Inferior parietal cortex (tissue), 1 donor: ENCODE measurements around the gene DCPS.
"Not testable (repeated sequence)": the region's sequence is repeated elsewhere in the genome, so short reads cannot be mapped to it uniquely, and the experiment has no call there.

ENCODE experiments used
- DNase-seq: peaks from one replicate; pipeline ENCODE4 v3.0.0-alpha.2; 2016; ENCODE audit errors: extremely low spot score

DCPS gene

GRCh38 chr11:126303623-126304456 lies at the start of gene DCPS:
Gene DCPS (plus strand): TSS chr11:126304060. CDS start chr11:126304081, 21 bp downstream.
- DNase-seq: peak; percentile 88

- no peak for DNase-seq
Measured at GRCh38 chr11:126254819-126255218, 49.0 kb upstream of the DCPS start.

GRCh38 chr11:126255507-126255906 lies 48.4 kb upstream of the DCPS start:
- DNase-seq: not testable (repeated sequence)

- no peak for DNase-seq
Measured at GRCh38 chr11:126256216-126256615, 47.6 kb upstream of the DCPS start.

- DNase-seq: no peak
Measured at GRCh38 chr11:126257144-126257543, 46.7 kb upstream of the DCPS start.

GRCh38 chr11:126257764-126258163 lies 46.1 kb upstream of the DCPS start:
- DNase-seq: peak; percentile 35

GRCh38 chr11:126262216-126262615 lies 41.6 kb upstream of the DCPS start:
- no peak for DNase-seq

GRCh38 chr11:126263489-126263888 lies 40.4 kb upstream of the DCPS start:
- no peak for DNase-seq

GRCh38 chr11:126265811-126266210 lies 38.0 kb upstream of the DCPS start:
- DNase-seq: no peak

GRCh38 chr11:126267650-126268049 lies 36.2 kb upstream of the DCPS start:
- DNase-seq: no peak

GRCh38 chr11:126268361-126268707 lies 35.5 kb upstream of the DCPS start:
- DNase-seq: no peak

- DNase-seq: peak; percentile 99
Measured at GRCh38 chr11:126268708-126269579, 34.9 kb upstream of the DCPS start, which contains the start of the genes FOXRED1 and SRPRA. Gene FOXRED1 (plus strand): TSS chr11:126269154. CDS start chr11:126269207, 53 bp downstream. Gene SRPRA (minus strand): TSS chr11:126268895. CDS start chr11:126268804, 91 bp downstream.

- no peak for DNase-seq
Measured at GRCh38 chr11:126277322-126277721, 26.5 kb upstream of the DCPS start.

- no peak for DNase-seq
Measured at GRCh38 chr11:126277780-126278179, 26.1 kb upstream of the DCPS start.

- no peak for DNase-seq
Measured at GRCh38 chr11:126279191-126279590, 24.7 kb upstream of the DCPS start.

- no peak for DNase-seq
Measured at GRCh38 chr11:126280595-126280994, 23.3 kb upstream of the DCPS start.

- DNase-seq: no peak
Measured at GRCh38 chr11:126281245-126281644, 22.6 kb upstream of the DCPS start.

- no peak for DNase-seq
Measured at GRCh38 chr11:126281666-126282175, 22.1 kb upstream of the DCPS start.

- peak; percentile 43 for DNase-seq
Measured at GRCh38 chr11:126282361-126282735, 21.5 kb upstream of the DCPS start.

GRCh38 chr11:126282736-126283591 lies 20.9 kb upstream of the DCPS start, which contains the start of gene TIRAP:
Gene TIRAP (plus strand): TSS chr11:126283093. CDS start chr11:126290895, 7,802 bp downstream.
- DNase-seq: peak; percentile 42

GRCh38 chr11:126284829-126285228 lies 19.0 kb upstream of the DCPS start:
- DNase-seq: peak; percentile 75
